ENCODE results near the gene ZCCHC14.
A peak's percentile ranks its signal among the peaks of the same experiment; 100 is the strongest.

ZCCHC14 gene

DNA sequence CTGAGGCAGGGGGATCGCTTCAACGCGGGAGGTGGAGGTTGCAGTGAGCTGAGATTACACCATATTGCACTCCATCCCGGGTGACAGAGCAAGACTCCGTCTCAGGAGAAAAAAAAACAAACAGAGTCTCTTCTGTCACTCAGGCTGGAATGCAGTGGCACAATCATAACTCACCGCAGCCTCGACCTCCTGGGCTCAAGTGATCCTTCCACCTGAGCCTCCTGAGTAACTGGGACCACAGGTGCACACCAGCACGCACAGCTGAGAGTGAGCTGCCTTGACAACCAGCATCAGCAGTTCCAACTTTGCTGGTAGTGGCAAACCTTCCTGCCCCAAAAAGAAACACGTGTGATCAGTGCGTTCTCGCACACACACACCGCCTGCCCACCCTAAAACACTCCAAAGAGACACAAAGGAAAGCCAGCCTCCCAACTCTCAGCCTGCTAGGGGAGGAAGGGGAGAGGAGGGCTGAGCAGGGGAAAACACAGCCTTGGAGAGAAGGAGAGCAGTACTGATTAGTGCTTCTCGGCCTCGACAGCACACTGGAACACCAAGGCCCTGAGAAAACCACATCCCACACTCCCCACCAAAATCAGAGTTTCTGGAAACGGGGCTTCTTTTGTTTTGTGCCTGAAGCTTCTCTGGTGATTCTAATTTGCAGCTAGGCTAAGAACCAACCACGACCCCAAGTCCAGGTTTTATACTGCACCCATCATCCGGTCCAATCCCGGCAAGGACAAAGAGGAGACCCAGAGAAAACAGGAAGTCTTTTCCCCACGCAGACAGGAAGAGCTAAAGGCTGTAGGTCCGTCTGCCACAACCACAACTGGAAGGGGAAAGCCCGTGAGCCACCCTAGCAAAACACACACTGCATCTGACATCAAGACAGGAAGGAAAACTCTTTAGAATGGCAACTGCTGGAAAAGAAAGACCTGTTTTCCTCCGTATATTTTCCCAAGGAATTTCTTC lies 28.8 kb downstream of the ZCCHC14 start:
- H3K14ac ChIP-seq (ENCODE audit: low read length in 2 of 2): peak overlapping the region in 1 of 2 experiments; percentile 37
- H2BK12ac ChIP-seq (ENCODE audit: low read length in 2 of 2): peak overlapping the region; percentile 22 to 100
- peak overlapping the region; percentile 96 to 97 for H3K18ac ChIP-seq (ENCODE audit: low read depth in 1 of 2, low read length in 2 of 2)
- H3K36me3 ChIP-seq (ENCODE audit: control insufficient read depth in 1 of 2, insufficient read depth in 2 of 2, low read depth in 1 of 2, low read length in 2 of 2): peaks cover 6 to 9% of the 10 kb centered on the region in 2 experiments
- H2AFZ ChIP-seq (ENCODE audit: low read depth, low read length): no peak overlapping the region
- peak overlapping the region; percentile 76 for H4K8ac ChIP-seq (ENCODE audit: low read length)
- peaks cover 20% of the 10 kb centered on the region for H3K79me1 ChIP-seq (replicated peaks; ENCODE audit: low read length, poor library complexity, severe bottlenecking)
- peak overlapping the region; percentile 48 for H2BK5ac ChIP-seq (ENCODE audit: low read depth, low read length, poor library complexity, severe bottlenecking)
- H2AK5ac ChIP-seq (ENCODE audit: low read length, severe bottlenecking): peak overlapping the region; percentile 78
- peak overlapping the region; percentile 17 for H2BK15ac ChIP-seq (ENCODE audit: low read depth, poor library complexity, severe bottlenecking)
- H3K4ac ChIP-seq (ENCODE audit: low read depth in 1 of 2, low read length in 2 of 2): peak overlapping the region; percentile 61 to 99
- no peaks in the 10 kb centered on the region for H3K9me3 ChIP-seq (ENCODE audit: control insufficient read depth, low read length)
- peak; percentile 38 for DNase-seq
- no peaks in the 10 kb centered on the region for H3K27me3 ChIP-seq (ENCODE audit: control insufficient read depth in 1 of 2, insufficient read depth in 1 of 2, low read length in 2 of 2)
- H3K27ac ChIP-seq (ENCODE audit: low read length, poor library complexity, severe bottlenecking): peak overlapping the region; percentile 89
- H2BK120ac ChIP-seq (ENCODE audit: low read depth, low read length): peak overlapping the region; percentile 95
- peak overlapping the region in 1 of 2 experiments; percentile 6 for H3K23ac ChIP-seq (ENCODE audit: low read length in 2 of 2)
- peak overlapping the region in 1 of 2 experiments; percentile 61 for H3K4me3 ChIP-seq (ENCODE audit: insufficient read depth in 1 of 2, low read depth in 1 of 2, low read length in 2 of 2)
- peak overlapping the region; percentile 4 for H3K4me2 ChIP-seq (ENCODE audit: low read length, poor library complexity, severe bottlenecking)
- peaks cover 49% of the 10 kb centered on the region for H3K4me1 ChIP-seq (ENCODE audit: control insufficient read depth, insufficient read depth, low read depth, low read length)
- H3K9ac ChIP-seq (ENCODE audit: low read length): peak overlapping the region; percentile 94
- peak overlapping the region; percentile 98 for H4K91ac ChIP-seq (ENCODE audit: low read length)
- 38% methylated on average over 18 of the region's 22 CpGs for WGBS

- H2BK15ac ChIP-seq (ENCODE audit: low read depth, poor library complexity, severe bottlenecking): no peak overlapping the region
- no peaks in the 10 kb centered on the region for H3K9me3 ChIP-seq (ENCODE audit: control insufficient read depth, low read length)
- H3K9ac ChIP-seq (ENCODE audit: low read length): peak overlapping the region; percentile 21
- peak overlapping the region in 1 of 2 experiments; percentile 46 for H3K4ac ChIP-seq (ENCODE audit: low read depth in 1 of 2, low read length in 2 of 2)
- H3K4me3 ChIP-seq (ENCODE audit: insufficient read depth in 1 of 2, low read depth in 1 of 2, low read length in 2 of 2): peak overlapping the region in 1 of 2 experiments; percentile 16
- H3K27ac ChIP-seq (ENCODE audit: low read length, poor library complexity, severe bottlenecking): no peak overlapping the region
- peak overlapping the region; percentile 1 to 67 for H3K18ac ChIP-seq (ENCODE audit: low read depth in 1 of 2, low read length in 2 of 2)
- peak overlapping the region; percentile 3 for H2AK5ac ChIP-seq (ENCODE audit: low read length, severe bottlenecking)
- peaks cover 16 to 23% of the 10 kb centered on the region in 2 experiments for H3K36me3 ChIP-seq (ENCODE audit: control insufficient read depth in 1 of 2, insufficient read depth in 2 of 2, low read depth in 1 of 2, low read length in 2 of 2)
- WGBS: 30% methylated on average over 11 of the region's 11 CpGs
- no peak overlapping the region for H2AFZ ChIP-seq (ENCODE audit: low read depth, low read length)
- H3K14ac ChIP-seq (ENCODE audit: low read length in 2 of 2): no peak overlapping the region
- H2BK120ac ChIP-seq (ENCODE audit: low read depth, low read length): no peak overlapping the region
- no peak overlapping the region for H3K23ac ChIP-seq (ENCODE audit: low read length in 2 of 2)
- DNase-seq: peak; percentile 54
- peak overlapping the region; percentile 2 for H4K8ac ChIP-seq (ENCODE audit: low read length)
- peak overlapping the region in 1 of 2 experiments; percentile 75 for H2BK12ac ChIP-seq (ENCODE audit: low read length in 2 of 2)
- no peak overlapping the region for H2BK5ac ChIP-seq (ENCODE audit: low read depth, low read length, poor library complexity, severe bottlenecking)
- peaks cover 56% of the 10 kb centered on the region for H3K4me1 ChIP-seq (ENCODE audit: control insufficient read depth, insufficient read depth, low read depth, low read length)
- H4K91ac ChIP-seq (ENCODE audit: low read length): peak overlapping the region; percentile 5
- H3K4me2 ChIP-seq (ENCODE audit: low read length, poor library complexity, severe bottlenecking): peak overlapping the region; percentile 30
- no peaks in the 10 kb centered on the region for H3K27me3 ChIP-seq (ENCODE audit: control insufficient read depth in 1 of 2, insufficient read depth in 1 of 2, low read length in 2 of 2)
- peaks cover 17% of the 10 kb centered on the region for H3K79me1 ChIP-seq (replicated peaks; ENCODE audit: low read length, poor library complexity, severe bottlenecking)
Measured at GRCh38 chr16:87461466-87461991, 31.3 kb downstream of the ZCCHC14 start.

GRCh38 chr16:87460936-87461335 lies 31.9 kb downstream of the ZCCHC14 start:
- peak overlapping the region; percentile 96 to 98 for H2BK12ac ChIP-seq (ENCODE audit: low read length in 2 of 2)
- H2AFZ ChIP-seq (ENCODE audit: low read depth, low read length): no peak overlapping the region
- H2AK5ac ChIP-seq (ENCODE audit: low read length, severe bottlenecking): peak overlapping the region; percentile 85
- no peak for DNase-seq
- no peaks in the 10 kb centered on the region for H3K9me3 ChIP-seq (ENCODE audit: control insufficient read depth, low read length)
- peak overlapping the region; percentile 8 for H4K8ac ChIP-seq (ENCODE audit: low read length)
- no peak overlapping the region for H3K4me2 ChIP-seq (ENCODE audit: low read length, poor library complexity, severe bottlenecking)
- H2BK120ac ChIP-seq (ENCODE audit: low read depth, low read length): peak overlapping the region; percentile 37
- H3K4ac ChIP-seq (ENCODE audit: low read depth in 1 of 2, low read length in 2 of 2): peak overlapping the region in 1 of 2 experiments; percentile 3
- H3K4me1 ChIP-seq (ENCODE audit: control insufficient read depth, insufficient read depth, low read depth, low read length): peaks cover 52% of the 10 kb centered on the region
- peaks cover 16 to 24% of the 10 kb centered on the region in 2 experiments for H3K36me3 ChIP-seq (ENCODE audit: control insufficient read depth in 1 of 2, insufficient read depth in 2 of 2, low read depth in 1 of 2, low read length in 2 of 2)
- H2BK5ac ChIP-seq (ENCODE audit: low read depth, low read length, poor library complexity, severe bottlenecking): no peak overlapping the region
- 100% methylated on average over 3 of the region's 10 CpGs for WGBS
- no peak overlapping the region for H3K4me3 ChIP-seq (ENCODE audit: insufficient read depth in 1 of 2, low read depth in 1 of 2, low read length in 2 of 2)
- no peaks in the 10 kb centered on the region for H3K27me3 ChIP-seq (ENCODE audit: control insufficient read depth in 1 of 2, insufficient read depth in 1 of 2, low read length in 2 of 2)
- H2BK15ac ChIP-seq (ENCODE audit: low read depth, poor library complexity, severe bottlenecking): peak overlapping the region; percentile 55
- peak overlapping the region in 1 of 2 experiments; percentile 2 for H3K23ac ChIP-seq (ENCODE audit: low read length in 2 of 2)
- H3K27ac ChIP-seq (ENCODE audit: low read length, poor library complexity, severe bottlenecking): no peak overlapping the region
- peaks cover 17% of the 10 kb centered on the region for H3K79me1 ChIP-seq (replicated peaks; ENCODE audit: low read length, poor library complexity, severe bottlenecking)
- H3K18ac ChIP-seq (ENCODE audit: low read depth in 1 of 2, low read length in 2 of 2): peak overlapping the region; percentile 4 to 93
- peak overlapping the region in 1 of 2 experiments; percentile 82 for H3K14ac ChIP-seq (ENCODE audit: low read length in 2 of 2)
- H3K9ac ChIP-seq (ENCODE audit: low read length): peak overlapping the region; percentile 21
- H4K91ac ChIP-seq (ENCODE audit: low read length): peak overlapping the region; percentile 95

DNA sequence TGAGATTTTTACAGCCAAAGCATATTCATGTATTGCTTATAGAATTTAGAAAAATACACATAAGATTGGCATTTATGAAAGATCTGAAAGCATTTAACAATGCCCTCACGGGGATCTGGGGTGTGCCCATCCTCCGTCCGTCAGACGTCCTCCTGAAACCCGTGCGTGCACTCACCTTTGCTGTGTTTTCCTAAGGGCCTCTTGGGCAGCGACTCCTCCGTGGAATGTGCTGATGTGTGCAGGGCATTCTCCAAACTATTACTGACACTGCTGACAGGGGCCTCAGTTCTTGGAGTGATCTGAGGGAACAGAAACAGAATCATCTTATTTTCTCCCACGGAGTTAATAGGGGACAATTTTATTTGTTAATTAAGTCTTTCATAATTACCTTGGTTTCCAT lies 33.0 kb downstream of the ZCCHC14 start:
- Histone ChIP-seq H4K8ac (ENCODE audit: low read length) (peak overlapping the region; percentile 76), H3K4me3 (ENCODE audit: insufficient read depth in 1 of 2, low read depth in 1 of 2, low read length in 2 of 2) (no peak overlapping the region), H3K9ac (ENCODE audit: low read length) (peak overlapping the region; percentile 18), H3K4ac (ENCODE audit: low read depth in 1 of 2, low read length in 2 of 2) (no peak overlapping the region), H3K79me1 (replicated peaks; ENCODE audit: low read length, poor library complexity, severe bottlenecking) (peaks cover 24% of the 10 kb centered on the region), H2BK120ac (ENCODE audit: low read depth, low read length) (no peak overlapping the region), H3K36me3 (ENCODE audit: control insufficient read depth in 1 of 2, insufficient read depth in 2 of 2, low read depth in 1 of 2, low read length in 2 of 2) (peaks cover 21 to 33% of the 10 kb centered on the region in 2 experiments), H2BK12ac (ENCODE audit: low read length in 2 of 2) (peak overlapping the region; percentile 52 to 58), H3K4me2 (ENCODE audit: low read length, poor library complexity, severe bottlenecking) (peak overlapping the region; percentile 18), H3K14ac (ENCODE audit: low read length in 2 of 2) (no peak overlapping the region), H3K4me1 (ENCODE audit: control insufficient read depth, insufficient read depth, low read depth, low read length) (peaks cover 43% of the 10 kb centered on the region), H2AK5ac (ENCODE audit: low read length, severe bottlenecking) (peak overlapping the region; percentile 21), H2AFZ (ENCODE audit: low read depth, low read length) (no peak overlapping the region), H3K27me3 (ENCODE audit: control insufficient read depth in 1 of 2, insufficient read depth in 1 of 2, low read length in 2 of 2) (no peaks in the 10 kb centered on the region), H4K91ac (ENCODE audit: low read length) (no peak overlapping the region), H3K9me3 (ENCODE audit: control insufficient read depth, low read length) (no peaks in the 10 kb centered on the region), H3K23ac (ENCODE audit: low read length in 2 of 2) (no peak overlapping the region), H3K18ac (ENCODE audit: low read depth in 1 of 2, low read length in 2 of 2) (peak overlapping the region; percentile 34 to 57), H2BK5ac (ENCODE audit: low read depth, low read length, poor library complexity, severe bottlenecking) (no peak overlapping the region), H2BK15ac (ENCODE audit: low read depth, poor library complexity, severe bottlenecking) (no peak overlapping the region), H3K27ac (ENCODE audit: low read length, poor library complexity, severe bottlenecking) (no peak overlapping the region)
- WGBS: 90% methylated on average over 8 of the region's 9 CpGs
- DNase-seq: no peak

Data from mesenchymal stem cell (in vitro differentiated cells and primary cell).